RWPE1 (cell line): ENCODE measurements around the gene HTT.

Experiments used
- CTCF ChIA-PET: fragments of 350-600 bp; sonication (Branson Sonifier 250); formaldehyde crosslinking; extraction: SDS; loops from one replicate; lab custom pipeline; 2021; lab: Yijun Ruan, JAX
- POLR2A ChIA-PET: fragments of 400-600 bp; formaldehyde crosslinking; extraction: SDS; loops from one replicate; lab custom pipeline; 2020; ENCODE audit warnings: antibody characterized with exemption; ENCODE audit not compliant: low non-redundant PET; lab: Yijun Ruan, JAX
- DNase-seq: peaks from one replicate; pipeline ENCODE4 v3.0.0; 2012; ENCODE audit warnings: low spot score
- H3K27ac ChIP-seq: fragments of 450-650 bp; 2 replicates; pipeline ENCODE4 v1.5.1; 2017
- TF ChIP-seq, protein P1 (sequence below): fragments of 450-650 bp; conservative IDR thresholded peaks from 2 replicates; pipeline ENCODE4 v1.5.1; 2017; ENCODE audit warnings: low read depth, mild to moderate bottlenecking

Gene HTT

DNA sequence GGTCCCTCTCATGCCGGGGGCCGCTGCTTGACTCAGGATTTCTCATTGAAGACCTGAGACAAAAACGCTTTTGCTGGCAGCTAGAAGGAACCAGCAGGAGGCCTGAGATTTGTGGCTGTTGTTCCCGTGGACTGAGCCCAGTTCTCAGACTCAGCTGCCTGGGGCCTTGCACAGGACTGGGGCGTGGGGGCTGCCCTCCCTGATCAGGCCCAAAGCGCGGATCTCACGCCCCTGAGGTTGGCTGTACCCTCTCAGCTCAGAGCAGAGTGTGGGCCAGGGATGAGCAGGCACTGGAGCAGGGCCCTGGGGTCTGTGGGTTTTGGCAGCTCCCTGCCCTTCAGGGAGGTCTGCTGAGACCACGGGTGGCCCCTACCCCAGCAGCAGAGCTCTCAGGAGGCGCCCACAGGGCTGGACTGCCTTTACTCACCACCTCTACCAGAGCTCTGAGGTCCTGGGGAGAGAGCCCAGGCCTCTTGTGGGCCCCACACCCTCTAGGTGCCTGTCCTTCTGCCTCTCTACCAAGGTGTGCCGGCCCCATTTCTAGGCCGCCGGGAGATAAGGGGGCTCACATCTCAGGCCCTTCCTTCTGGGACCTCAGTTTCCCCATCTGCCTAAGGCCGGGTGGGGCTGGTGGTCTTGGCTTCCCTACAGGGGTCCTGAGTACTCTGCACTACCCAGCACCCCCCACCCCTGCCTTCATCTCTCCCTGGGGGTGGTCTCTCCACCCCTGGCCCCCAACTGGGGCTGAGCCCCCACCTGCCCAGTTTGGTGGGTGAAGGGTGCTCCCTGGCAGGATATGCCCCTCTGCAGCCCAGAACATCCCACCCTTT, 180.0 kb downstream of the HTT start:
- TF ChIP-seq, protein P1, sequence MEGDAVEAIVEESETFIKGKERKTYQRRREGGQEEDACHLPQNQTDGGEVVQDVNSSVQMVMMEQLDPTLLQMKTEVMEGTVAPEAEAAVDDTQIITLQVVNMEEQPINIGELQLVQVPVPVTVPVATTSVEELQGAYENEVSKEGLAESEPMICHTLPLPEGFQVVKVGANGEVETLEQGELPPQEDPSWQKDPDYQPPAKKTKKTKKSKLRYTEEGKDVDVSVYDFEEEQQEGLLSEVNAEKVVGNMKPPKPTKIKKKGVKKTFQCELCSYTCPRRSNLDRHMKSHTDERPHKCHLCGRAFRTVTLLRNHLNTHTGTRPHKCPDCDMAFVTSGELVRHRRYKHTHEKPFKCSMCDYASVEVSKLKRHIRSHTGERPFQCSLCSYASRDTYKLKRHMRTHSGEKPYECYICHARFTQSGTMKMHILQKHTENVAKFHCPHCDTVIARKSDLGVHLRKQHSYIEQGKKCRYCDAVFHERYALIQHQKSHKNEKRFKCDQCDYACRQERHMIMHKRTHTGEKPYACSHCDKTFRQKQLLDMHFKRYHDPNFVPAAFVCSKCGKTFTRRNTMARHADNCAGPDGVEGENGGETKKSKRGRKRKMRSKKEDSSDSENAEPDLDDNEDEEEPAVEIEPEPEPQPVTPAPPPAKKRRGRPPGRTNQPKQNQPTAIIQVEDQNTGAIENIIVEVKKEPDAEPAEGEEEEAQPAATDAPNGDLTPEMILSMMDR, result no peak
- no peak overlapping the region for H3K27ac ChIP-seq
- no peak for DNase-seq
- CTCF ChIA-PET, result no interaction called here
- POLR2A ChIA-PET, result no interaction called here

DNA sequence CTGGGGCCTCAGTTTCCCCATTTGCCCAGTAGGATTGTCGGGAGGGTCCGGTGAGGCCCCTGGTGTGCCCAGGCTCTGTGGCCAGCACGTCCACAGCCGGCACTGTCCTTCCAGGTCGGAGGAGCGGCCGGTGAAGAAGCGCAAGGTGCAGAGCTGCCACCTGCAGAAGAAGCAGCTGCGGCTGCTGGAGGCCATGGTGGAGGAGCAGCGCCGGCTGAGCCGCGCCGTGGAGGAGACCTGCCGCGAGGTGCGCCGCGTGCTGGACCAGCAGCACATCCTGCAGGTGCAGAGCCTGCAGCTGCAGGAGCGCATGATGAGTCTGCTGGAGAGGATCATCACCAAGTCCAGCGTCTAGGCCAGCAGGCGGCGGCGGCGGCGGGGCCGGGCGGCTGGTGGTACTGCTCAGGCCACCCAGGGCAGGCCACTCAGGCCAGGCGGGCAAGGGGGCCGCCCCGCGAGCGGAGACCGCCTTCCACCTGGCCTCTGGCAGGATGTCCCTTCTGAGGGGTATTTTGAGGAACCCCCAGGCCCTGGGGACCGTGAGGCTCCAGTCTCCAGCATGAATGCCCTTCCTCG, 181.2 kb downstream of the HTT start:
- DNase-seq, result no peak
- H3K27ac ChIP-seq, result no peak overlapping the region
- TF ChIP-seq, protein P1, result no peak
- CTCF ChIA-PET, result no interaction called here
- POLR2A ChIA-PET, result no interaction called here

DNA sequence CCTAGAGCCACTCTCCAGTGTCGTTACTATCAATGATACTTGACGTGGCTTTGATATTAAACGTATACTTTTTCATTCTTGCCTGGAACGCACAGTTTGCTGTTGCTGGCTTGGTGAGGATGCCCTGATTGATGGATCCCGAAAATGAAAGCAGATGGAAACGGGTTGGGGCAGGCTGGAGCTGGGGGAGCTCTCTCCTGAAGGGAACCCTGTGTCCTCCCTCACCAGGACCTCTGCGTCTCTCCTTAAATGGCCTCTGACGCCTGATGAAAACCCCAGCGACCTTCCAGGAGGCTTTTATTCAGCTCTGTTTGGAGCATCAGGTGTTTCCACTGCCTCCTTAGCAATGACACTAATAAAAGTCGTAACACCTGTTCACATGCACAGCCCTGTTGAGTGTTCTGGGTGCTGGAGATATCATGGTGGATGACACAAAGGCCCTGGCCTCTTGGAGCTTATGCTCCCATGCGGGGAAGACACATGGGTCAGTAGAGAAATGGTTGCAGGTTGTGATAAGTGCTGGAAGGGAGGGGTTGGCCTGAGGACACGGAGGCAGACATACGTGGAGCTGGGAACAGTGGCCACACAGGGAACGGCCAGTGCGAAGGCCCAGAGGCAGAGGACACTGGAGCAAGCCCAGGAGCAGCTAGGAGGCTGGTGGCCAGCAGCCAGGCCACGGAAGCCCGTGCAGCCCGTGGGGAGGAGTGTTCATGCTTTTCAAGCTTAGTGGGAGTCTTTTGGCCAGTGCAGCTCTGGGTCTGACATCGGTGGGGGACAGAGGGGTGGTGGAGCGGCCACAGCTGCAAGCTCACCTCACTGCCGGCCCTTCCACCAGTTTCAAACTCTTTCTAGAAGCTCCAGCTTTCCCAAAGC, 182.0 kb downstream of the HTT start:
- DNase-seq, result no peak
- H3K27ac ChIP-seq, result no peak overlapping the region
- ChIA-PET POLR2A (no interaction called here), CTCF (no interaction called here)
- TF ChIP-seq, protein P1, result no peak

DNA sequence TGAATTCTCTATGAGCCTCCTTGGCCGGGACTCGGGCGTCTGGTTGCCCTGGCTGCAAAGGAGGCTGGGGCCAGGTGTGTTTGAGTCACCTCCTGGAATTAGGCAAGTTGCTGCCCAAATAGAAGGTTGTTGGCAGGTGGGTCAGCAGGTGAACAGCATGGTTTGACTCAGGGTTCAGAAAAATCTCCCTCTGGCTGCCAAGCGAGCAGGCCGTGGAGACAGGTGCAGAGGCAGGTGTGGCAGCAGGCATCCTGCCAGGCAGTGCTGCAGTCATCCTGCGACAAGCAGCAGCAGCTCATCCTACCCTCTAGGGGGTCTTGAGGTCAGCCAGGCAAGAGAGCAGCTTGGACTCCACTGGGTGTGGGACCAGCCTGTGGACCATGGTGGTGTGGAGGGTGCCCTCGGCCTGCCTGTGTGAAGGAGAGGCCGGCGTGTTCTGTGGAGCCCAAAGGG, 182.6 kb downstream of the HTT start:
- no peak overlapping the region for H3K27ac ChIP-seq
- TF ChIP-seq, protein P1, result no peak
- CTCF ChIA-PET, result no interaction called here
- POLR2A ChIA-PET, result no interaction called here
- DNase-seq, result peak; percentile 65

DNA sequence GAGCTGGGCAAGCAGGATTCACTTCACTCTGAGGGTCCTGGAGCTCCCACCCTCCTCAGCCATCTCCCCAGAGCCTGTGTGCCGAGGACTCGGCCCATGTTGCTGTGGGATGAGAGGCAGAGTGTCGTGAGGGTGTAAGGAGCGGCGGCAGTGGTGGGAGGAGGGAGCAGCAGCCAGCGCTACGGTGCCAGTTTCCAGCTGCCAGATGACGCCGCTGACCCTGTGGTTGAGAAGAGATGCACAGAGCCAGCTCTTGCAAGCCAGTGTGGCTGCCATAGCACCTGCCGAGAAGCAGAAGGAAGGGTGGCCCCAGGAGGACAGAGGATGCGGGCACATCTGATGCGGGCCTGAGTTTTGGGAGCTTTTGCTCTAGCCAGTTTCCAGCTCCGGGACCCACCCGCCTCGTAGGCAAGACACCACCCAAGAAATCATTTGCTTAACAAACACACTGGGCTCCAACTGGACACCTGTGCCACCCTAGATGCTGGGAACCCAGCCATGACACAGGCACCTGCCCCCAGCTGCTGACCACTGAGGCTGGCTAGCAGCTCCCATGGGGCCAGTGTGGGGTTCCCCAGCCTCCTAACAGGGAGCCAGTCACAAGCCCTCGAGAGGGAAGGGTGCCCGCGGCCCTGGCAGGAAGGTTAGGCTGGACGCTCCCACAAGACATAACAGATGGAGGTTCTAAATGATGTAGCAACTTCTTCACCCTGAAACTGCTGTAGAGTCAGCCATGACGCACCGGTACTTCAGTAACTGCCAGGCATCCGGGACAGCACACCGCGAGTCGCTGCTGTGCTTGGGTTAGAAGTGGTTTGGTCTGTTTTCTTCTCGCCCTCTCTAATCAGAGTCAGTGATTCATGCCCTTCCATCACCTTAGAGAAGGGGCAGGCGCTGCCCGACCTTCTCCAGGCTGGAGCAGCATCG, 183.3 kb downstream of the HTT start:
- TF ChIP-seq, protein P1, result no peak
- ChIA-PET POLR2A (no interaction called here), CTCF (no interaction called here)
- H3K27ac ChIP-seq, result peak overlapping the region; percentile 8; the same call in 1 of the 2 replicates
- DNase-seq, result peak; percentile 76
